RWPE2 (cell line): Measurements from ENCODE around the gene TM9SF1.

Source experiments
- ATAC-seq: fragments of 200-7000 bp; cut with Tn5 transposase; 3 replicates; pipeline ENCODE4 v1.9.1; 2021; ENCODE audit warnings: low read depth
- DNase-seq: peaks from one replicate; pipeline ENCODE4 v3.0.0-alpha.2; 2020; ENCODE audit warnings: low spot score
- H3K27ac ChIP-seq: fragments of 450-650 bp; 2 replicates; pipeline ENCODE4 v1.5.1; 2017; ENCODE audit warnings: mild to moderate bottlenecking; ENCODE audit not compliant: poor library complexity, severe bottlenecking
- H3K27me3 ChIP-seq: fragments of 250-450 bp; sonication (Bioruptor Pico); 2 replicates; pipeline ENCODE4 v1.5.1; 2021; ENCODE audit warnings: mild to moderate bottlenecking, moderate library complexity; ENCODE audit not compliant: insufficient read depth, poor library complexity, severe bottlenecking
- H3K36me3 ChIP-seq: fragments of 250-450 bp; sonication (Bioruptor Pico); 2 replicates; pipeline ENCODE4 v1.5.1; 2020; ENCODE audit warnings: low read depth, mild to moderate bottlenecking, moderate library complexity
- H3K4me1 ChIP-seq: fragments of 250-450 bp; sonication (Bioruptor Pico); 2 replicates; pipeline ENCODE4 v1.5.1; 2021; ENCODE audit warnings: mild to moderate bottlenecking, moderate library complexity; ENCODE audit not compliant: insufficient read depth, poor library complexity, severe bottlenecking
- H3K4me3 ChIP-seq: fragments of 250-450 bp; sonication (Bioruptor Pico); 2 replicates; pipeline ENCODE4 v1.5.1; 2021; ENCODE audit warnings: mild to moderate bottlenecking, moderate library complexity; ENCODE audit not compliant: severe bottlenecking
- H3K9me3 ChIP-seq: fragments of 250-450 bp; sonication (Bioruptor Pico); 2 replicates; pipeline ENCODE4 v1.5.1; 2021; ENCODE audit warnings: mild to moderate bottlenecking, moderate library complexity; ENCODE audit not compliant: severe bottlenecking
- CTCF ChIP-seq: fragments of 450-650 bp; IDR thresholded peaks from one replicate; pipeline ENCODE4 v1.5.1; 2017; ENCODE audit warnings: mild to moderate bottlenecking, moderate library complexity; ENCODE audit not compliant: poor library complexity, severe bottlenecking

TM9SF1 gene

GRCh38 chr14:24232121-24232644, 36.9 kb upstream of the TM9SF1 start, which contains the start of gene NEDD8:
NEDD8 (minus strand) TSS chr14:24232367; CDS start chr14:24232267, 100 bp downstream.
- Histone ChIP-seq H3K4me1 (peaks cover 18% of the 10 kb centered on the region), H3K4me3 (peak within 1 kb of the TSS; percentile 67), H3K9me3 (no peaks in the 10 kb centered on the region), H3K27ac (peak within 1 kb of the TSS; percentile 76), H3K36me3 (peaks cover 68% of the 10 kb centered on the region), H3K27me3 (no peaks in the 10 kb centered on the region)
- DNase-seq (peak; percentile 99), ATAC-seq (peak; percentile 88)
- TF ChIP-seq CTCF: no peak

- H3K4me1 ChIP-seq: peaks cover 25% of the 10 kb centered on the region
- H3K4me3 ChIP-seq: peak overlapping the region; percentile 67
- no peaks in the 10 kb centered on the region for H3K9me3 ChIP-seq
- DNase-seq (peak; percentile 76), ATAC-seq (peak; percentile 20)
- peak overlapping the region; percentile 76 for H3K27ac ChIP-seq
- peaks cover 68% of the 10 kb centered on the region for H3K36me3 ChIP-seq
- no peaks in the 10 kb centered on the region for H3K27me3 ChIP-seq
- TF ChIP-seq CTCF: no peak
Observed at GRCh38 chr14:24231263-24232120, 36.3 kb upstream of the TM9SF1 start.

GRCh38 chr14:24228902-24229301, 33.7 kb upstream of the TM9SF1 start:
- peaks cover 60% of the 10 kb centered on the region for H3K36me3 ChIP-seq
- peaks cover 42% of the 10 kb centered on the region for H3K4me1 ChIP-seq
- ATAC-seq (no peak), DNase-seq (no peak)
- H3K9me3 ChIP-seq: no peaks in the 10 kb centered on the region
- TF ChIP-seq CTCF: no peak
- H3K4me3 ChIP-seq: no peak overlapping the region
- no peaks in the 10 kb centered on the region for H3K27me3 ChIP-seq
- H3K27ac ChIP-seq: no peak overlapping the region

- Histone ChIP-seq H3K4me3 (no peak overlapping the region), H3K4me1 (peaks cover 42% of the 10 kb centered on the region), H3K27me3 (no peaks in the 10 kb centered on the region), H3K9me3 (no peaks in the 10 kb centered on the region), H3K27ac (peak overlapping the region; percentile 87), H3K36me3 (peaks cover 67% of the 10 kb centered on the region)
- ATAC-seq: no peak
- no peak for DNase-seq
- TF ChIP-seq CTCF: no peak
Observed at GRCh38 chr14:24226473-24226872, 31.2 kb upstream of the TM9SF1 start.
